ENCODE measurements around the gene ACSM2A.
"Not testable (repeated sequence)": the region's sequence is repeated elsewhere in the genome, so short reads cannot be mapped to it uniquely, and the experiment has no call there.

The ACSM2A gene

DNA sequence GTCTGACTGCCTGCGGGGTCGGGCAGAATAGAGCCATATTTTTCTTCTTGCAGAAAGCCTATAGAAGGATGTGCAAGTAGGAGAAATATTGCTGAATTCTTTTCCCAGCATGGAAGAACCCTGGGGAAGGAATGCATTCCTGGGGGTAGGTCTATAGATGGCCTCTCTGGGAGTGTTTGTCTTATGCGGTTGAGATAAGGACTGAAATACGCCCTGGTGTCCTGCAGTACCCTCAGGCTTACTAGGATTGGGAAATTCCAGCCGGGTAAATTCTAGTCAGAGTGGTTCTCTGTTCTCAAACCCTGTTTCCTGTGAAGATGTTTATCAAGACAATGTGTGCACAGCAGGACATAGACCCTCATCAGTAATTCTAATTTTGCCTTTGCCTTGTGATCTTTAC lies 2.3 kb downstream of the ACSM2A start:
- not testable (repeated sequence) for DNase-seq (ENCODE audit: low read depth in 1 of 2, low spot score in 1 of 2)

- not testable (repeated sequence) for DNase-seq (ENCODE audit: low read depth in 1 of 2, low spot score in 1 of 2)
Measured at GRCh38 chr16:20459227-20459626, 7.9 kb downstream of the ACSM2A start.

DNA sequence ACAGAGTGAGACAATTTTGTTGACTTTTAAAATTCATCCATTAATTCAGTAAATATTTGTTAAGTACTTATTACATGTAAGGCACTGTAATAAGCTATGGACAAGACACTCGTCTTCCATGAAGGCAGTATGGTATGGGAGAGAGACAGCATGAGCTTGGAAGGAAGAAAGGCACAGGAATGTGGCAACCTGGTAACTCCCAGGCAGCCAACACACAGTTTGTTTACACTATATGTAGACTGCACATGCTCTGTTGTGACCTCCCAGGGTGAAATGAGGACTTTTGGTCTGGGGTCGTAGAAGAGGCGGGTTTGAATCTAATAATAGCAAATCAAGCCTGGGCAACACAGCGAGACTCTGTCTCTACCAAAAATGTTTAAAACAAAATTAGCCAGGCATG lies 9.0 kb downstream of the ACSM2A start:
- DNase-seq (ENCODE audit: low read depth in 1 of 2, low spot score in 1 of 2) = not testable (repeated sequence)

DNA sequence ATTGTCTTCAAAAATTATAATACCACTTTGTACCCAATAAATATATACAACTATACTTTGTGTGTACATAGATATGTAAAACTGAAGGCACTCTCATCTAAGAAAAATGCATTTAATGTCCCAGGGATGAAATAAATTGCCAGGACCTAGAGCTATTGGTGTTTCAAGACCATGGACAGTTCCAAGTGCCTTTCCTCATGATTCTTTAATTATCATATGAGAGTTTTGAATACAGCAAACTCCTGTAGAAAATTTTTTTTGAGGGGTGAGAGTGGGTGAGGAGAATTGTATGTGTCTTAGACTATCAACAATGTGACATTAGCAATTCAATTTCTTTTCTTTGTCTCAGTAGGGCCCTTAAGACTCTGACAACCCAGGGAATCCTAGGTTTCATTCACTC lies 17.6 kb downstream of the ACSM2A start:
- DNase-seq (ENCODE audit: low read depth in 1 of 2, low spot score in 1 of 2) = not testable (repeated sequence)

GRCh38 chr16:20469930-20470329 lies 18.6 kb downstream of the ACSM2A start:
- not testable (repeated sequence) for DNase-seq (ENCODE audit: low read depth in 1 of 2, low spot score in 1 of 2)

DNA sequence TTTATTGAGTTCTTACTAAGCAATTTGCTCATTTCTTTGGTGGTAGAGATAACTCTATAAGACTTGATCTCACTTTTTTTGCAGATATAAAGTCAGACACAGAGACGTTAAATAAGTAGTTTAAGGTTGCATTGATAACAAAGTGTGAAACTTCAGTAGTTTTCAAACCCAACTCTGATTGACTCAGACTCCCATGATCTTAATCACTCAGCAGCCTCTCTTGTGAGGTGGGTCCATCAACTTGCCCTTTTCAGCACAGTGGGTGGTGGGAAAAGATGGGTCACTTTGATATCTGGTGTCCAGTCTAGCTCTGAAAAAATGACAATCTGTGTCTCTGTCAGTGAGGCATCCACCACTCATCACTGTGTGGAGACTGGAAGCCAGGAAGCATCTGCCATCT lies 19.4 kb downstream of the ACSM2A start:
- DNase-seq (ENCODE audit: low read depth in 1 of 2, low spot score in 1 of 2) = not testable (repeated sequence)

- not testable (repeated sequence) for DNase-seq (ENCODE audit: low read depth in 1 of 2, low spot score in 1 of 2)
Measured at GRCh38 chr16:20477188-20477744, 25.9 kb downstream of the ACSM2A start.

DNA sequence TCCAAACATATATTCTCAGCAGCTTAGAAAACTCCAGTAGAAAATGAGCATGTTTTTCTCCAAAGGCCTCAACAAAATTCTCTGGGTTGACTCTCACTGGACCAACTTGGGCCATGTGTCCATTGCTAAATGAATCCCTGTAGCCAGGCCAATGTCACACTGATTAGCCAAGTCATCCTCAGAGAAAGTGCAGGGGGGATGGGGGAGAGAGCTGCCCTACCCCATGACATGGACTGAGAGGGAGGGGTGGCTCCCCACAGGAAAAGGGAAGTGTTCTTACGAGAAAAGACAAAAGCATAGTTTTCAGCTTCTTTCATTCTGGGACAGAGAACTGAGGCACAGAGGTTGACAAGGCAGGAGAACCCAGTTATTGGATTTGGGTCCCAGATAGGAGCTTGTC lies 32.7 kb downstream of the ACSM2A start:
- not testable (repeated sequence) for DNase-seq (ENCODE audit: low read depth in 1 of 2, low spot score in 1 of 2)

DNA sequence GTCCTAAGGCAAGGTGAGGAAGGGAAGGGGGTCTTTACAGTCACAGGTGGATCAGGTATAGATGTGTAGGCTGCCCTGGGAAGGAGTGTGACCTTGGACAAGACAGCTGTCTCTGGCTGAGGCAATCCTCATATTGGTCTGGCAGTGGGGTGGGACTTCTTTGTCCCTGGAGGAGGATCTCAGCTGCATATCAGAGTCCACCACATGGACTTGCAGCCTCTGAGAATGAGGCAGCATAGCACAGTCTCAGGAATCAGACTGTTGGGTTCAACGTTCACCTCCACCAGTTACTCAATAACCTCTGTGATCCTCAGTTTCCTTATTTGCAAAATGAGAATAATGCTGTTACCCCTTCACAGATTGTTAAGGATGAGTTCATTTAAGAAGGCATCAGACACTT lies 33.4 kb downstream of the ACSM2A start:
- no peak for DNase-seq (ENCODE audit: low read depth in 1 of 2, low spot score in 1 of 2)

GRCh38 chr16:20485408-20485807 lies 34.1 kb downstream of the ACSM2A start:
- no peak for DNase-seq (ENCODE audit: low read depth in 1 of 2, low spot score in 1 of 2)

GRCh38 chr16:20490994-20491393 lies 39.7 kb downstream of the ACSM2A start:
- DNase-seq (ENCODE audit: low read depth in 1 of 2, low spot score in 1 of 2) = not testable (repeated sequence)

- DNase-seq (ENCODE audit: low read depth in 1 of 2, low spot score in 1 of 2) = not testable (repeated sequence)
Measured at GRCh38 chr16:20491448-20491847, 40.1 kb downstream of the ACSM2A start.

GRCh38 chr16:20504418-20504817 lies 53.1 kb downstream of the ACSM2A start:
- no peak for DNase-seq (ENCODE audit: low read depth in 1 of 2, low spot score in 1 of 2)

DNA sequence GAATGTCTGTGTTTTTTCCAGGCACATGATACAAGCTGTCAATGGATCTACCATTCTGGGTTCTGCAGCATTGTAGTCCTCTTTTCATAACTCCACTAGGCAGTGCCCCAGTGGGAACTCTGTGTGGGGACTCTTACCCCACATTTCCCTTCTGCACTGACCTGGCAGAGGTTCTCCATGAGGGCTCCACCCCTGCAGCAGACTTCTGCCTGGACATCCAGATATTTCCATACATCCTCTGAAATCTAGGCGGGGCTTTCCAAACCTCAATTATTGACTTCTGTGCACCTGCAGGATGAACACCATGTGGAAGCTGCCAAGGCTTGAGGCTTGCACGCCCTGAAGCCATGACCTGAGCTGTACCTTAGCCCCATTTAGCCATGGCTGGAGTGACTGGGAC lies 56.0 kb downstream of the ACSM2A start:
- DNase-seq (ENCODE audit: low read depth in 1 of 2, low spot score in 1 of 2) = no peak

GRCh38 chr16:20510323-20510722 lies 59.0 kb downstream of the ACSM2A start:
- DNase-seq (ENCODE audit: low read depth in 1 of 2, low spot score in 1 of 2) = no peak

DNA sequence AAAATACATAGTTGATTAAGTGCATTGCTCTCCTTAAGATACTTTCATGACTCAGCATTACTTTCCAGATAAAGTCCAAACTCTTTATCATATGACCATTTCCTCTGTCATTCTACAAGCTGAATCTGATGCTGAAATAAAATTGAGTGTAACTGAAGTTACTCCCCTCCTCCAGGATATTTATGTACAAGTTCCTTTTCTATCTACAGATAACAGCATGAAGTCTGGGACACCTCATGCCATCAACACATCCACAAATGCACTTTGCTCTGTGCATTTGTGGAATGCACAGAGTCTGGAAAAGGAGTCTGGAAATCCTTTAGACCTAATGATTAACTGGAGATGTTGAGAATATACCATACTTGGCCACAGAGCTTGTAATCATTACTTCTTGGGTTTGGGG lies 64.4 kb downstream of the ACSM2A start:
- no peak for DNase-seq (ENCODE audit: low read depth in 1 of 2, low spot score in 1 of 2)

- DNase-seq (ENCODE audit: low read depth in 1 of 2, low spot score in 1 of 2) = no peak
Measured at GRCh38 chr16:20517149-20517548, 65.8 kb downstream of the ACSM2A start.

GRCh38 chr16:20519231-20519630 lies 67.9 kb downstream of the ACSM2A start:
- DNase-seq (ENCODE audit: low read depth in 1 of 2, low spot score in 1 of 2) = no peak

DNA sequence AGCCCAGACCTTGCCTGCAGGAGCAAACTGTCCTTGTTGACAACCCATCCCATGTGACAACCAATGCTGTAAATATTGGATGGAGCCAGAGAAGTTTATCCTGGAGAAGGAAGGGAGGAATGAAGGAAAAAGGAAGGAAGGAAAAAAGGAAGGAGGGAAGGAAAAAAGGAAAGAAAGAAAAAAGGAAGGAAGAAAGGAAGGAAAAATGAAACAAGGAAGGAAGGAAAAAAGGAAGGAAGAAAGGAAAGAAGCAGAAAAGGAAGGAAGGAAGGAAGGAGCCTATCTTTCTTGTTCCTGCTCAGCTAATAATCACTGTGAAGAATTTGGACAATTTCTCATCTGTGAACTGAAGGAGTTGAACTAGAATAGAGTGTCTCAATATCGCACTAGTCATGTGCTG lies 68.8 kb downstream of the ACSM2A start:
- DNase-seq (ENCODE audit: low read depth in 1 of 2, low spot score in 1 of 2) = no peak

- DNase-seq (ENCODE audit: low read depth in 1 of 2, low spot score in 1 of 2) = not testable (repeated sequence)
Measured at GRCh38 chr16:20531795-20532194, 80.5 kb downstream of the ACSM2A start.

DNA sequence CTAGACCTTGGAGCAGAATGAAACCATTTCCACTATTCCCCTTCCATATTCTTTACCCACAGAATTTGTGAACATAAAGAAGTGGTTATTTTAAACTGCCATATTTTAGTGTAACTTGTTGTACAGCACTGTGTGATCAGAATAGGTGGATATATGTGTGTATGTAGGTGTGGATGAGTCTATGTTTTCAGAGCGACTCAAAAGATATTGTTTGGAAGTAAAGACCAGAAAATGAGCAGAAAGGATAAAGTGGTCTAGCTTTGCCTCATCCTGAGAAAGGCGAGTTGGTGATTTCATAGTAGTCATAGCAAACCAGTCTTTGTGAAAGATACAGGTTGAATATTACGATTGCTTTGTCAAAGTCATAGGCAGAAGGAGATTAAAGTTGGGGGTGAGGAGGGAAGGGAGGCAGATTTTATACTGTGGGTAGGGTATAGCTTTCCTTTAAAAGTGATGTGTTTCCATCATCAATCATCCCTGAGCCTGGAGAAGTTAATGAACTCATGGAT lies 81.0 kb downstream of the ACSM2A start:
- not testable (repeated sequence) for DNase-seq (ENCODE audit: low read depth in 1 of 2, low spot score in 1 of 2)

DNA sequence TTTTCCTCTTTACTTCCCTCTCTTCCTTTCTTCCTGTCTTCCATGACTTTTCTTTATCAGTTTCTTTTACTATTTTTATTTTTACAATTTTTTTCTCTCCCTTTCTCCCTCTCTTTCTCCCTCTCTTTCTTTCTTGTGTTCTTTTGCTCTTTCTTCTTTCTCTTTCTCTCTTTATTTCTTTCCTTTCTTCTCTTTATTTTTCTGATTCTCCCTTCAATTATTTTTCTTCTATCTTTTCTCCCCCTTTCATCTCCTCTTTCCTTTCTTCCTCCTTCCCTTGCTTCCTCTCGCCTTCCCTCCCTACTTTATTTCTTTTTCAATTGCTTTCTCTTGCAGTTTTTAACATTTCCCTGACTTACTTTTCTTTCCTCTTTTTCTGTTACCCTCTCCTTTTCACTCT lies 85.3 kb downstream of the ACSM2A start:
- DNase-seq (ENCODE audit: low read depth in 1 of 2, low spot score in 1 of 2) = not testable (repeated sequence)

All from stimulated activated CD4-positive, alpha-beta T cell treated with anti-CD3 and anti-CD28 coated beads, Interleukin-15, amount 100 ng/mL, for 1 hour (primary cell).